WTC11 (cell line): ENCODE results near the gene KDSR. TPM values are rescaled to one million over a fixed set of nuclear protein-coding genes. Genes with fewer than 3 reads are reported as not detected.

ENCODE experiments used
- ATAC-seq: fragments of 200-7000 bp; cut with Tn5 transposase; 2 replicates; pipeline ENCODE4 v1.10.0; 2021; ENCODE audit warnings: mild to moderate bottlenecking, moderate library complexity
- CTCF ChIA-PET: fragments of 300-600 bp; sonication (Branson Sonifier 250); formaldehyde crosslinking; loops from one replicate; lab custom pipeline; 2021; ENCODE audit warnings: antibody characterized with exemption; lab: Charles Lee
- POLR2A ChIA-PET: fragments of 350-600 bp; sonication (Branson Sonifier 250); formaldehyde crosslinking; loops from one replicate; lab custom pipeline; 2021; ENCODE audit warnings: antibody characterized with exemption; lab: Charles Lee
- DNase-seq: peaks from one replicate; pipeline ENCODE4 v3.0.0; 2021; ENCODE audit warnings: low spot score
- H3K27ac Mint-ChIP-seq: 2 replicates; pipeline ENCODE4 v1.8.0; 2021; ENCODE audit warnings: mixed read lengths
- H3K27me3 Mint-ChIP-seq: 2 replicates; pipeline ENCODE4 v1.8.0; 2021; ENCODE audit warnings: low read depth, mild to moderate bottlenecking, moderate library complexity, mixed read lengths
- H3K36me3 Mint-ChIP-seq: 2 replicates; pipeline ENCODE4 v1.8.0; 2021; ENCODE audit warnings: mixed read lengths
- H3K4me1 Mint-ChIP-seq: 2 replicates; pipeline ENCODE4 v1.8.0; 2022; ENCODE audit warnings: mixed read lengths
- H3K4me3 Mint-ChIP-seq: 2 replicates; pipeline ENCODE4 v1.8.0; 2021; ENCODE audit warnings: mild to moderate bottlenecking, moderate library complexity, mixed read lengths
- H3K9me3 Mint-ChIP-seq: 2 replicates; pipeline ENCODE4 v1.8.0; 2021; ENCODE audit warnings: mixed read lengths
- ESRRA ChIP-seq: sonication (generic); formaldehyde crosslinking; IDR thresholded peaks from 2 replicates; pipeline ENCODE4 v1.8.1; 2022; ENCODE audit warnings: mild to moderate bottlenecking, missing genetic modification reagents, borderline replicate concordance
- FOXJ3 ChIP-seq: sonication (generic); formaldehyde crosslinking; IDR thresholded peaks from 2 replicates; pipeline ENCODE4 v1.9.0; 2021; ENCODE audit warnings: missing genetic modification reagents, mild to moderate bottlenecking, borderline replicate concordance
- FOXP1 ChIP-seq: sonication (generic); formaldehyde crosslinking; IDR thresholded peaks from 2 replicates; pipeline ENCODE4 v1.8.0; 2022; ENCODE audit warnings: missing genetic modification reagents, mild to moderate bottlenecking, moderate library complexity, borderline replicate concordance
- GRHL2 ChIP-seq: fragments of 250-450 bp; sonication (Bioruptor Pico); IDR thresholded peaks from 2 replicates; pipeline ENCODE4 v1.8.0; 2022; ENCODE audit warnings: mild to moderate bottlenecking, moderate library complexity; ENCODE audit not compliant: insufficient replicate concordance, severe bottlenecking
- GTF2I ChIP-seq: fragments of 250-450 bp; sonication (Bioruptor Pico); conservative IDR thresholded peaks from 2 replicates; pipeline ENCODE4 v1.4.0; 2021; ENCODE audit warnings: mild to moderate bottlenecking
- IRF2 ChIP-seq: sonication (generic); formaldehyde crosslinking; IDR thresholded peaks from 2 replicates; pipeline ENCODE4 v1.8.0; 2022; ENCODE audit warnings: low read depth, missing genetic modification reagents, borderline replicate concordance
- MYBL2 ChIP-seq: sonication (generic); formaldehyde crosslinking; IDR thresholded peaks from 2 replicates; pipeline ENCODE4 v1.8.1; 2023; ENCODE audit warnings: mild to moderate bottlenecking, moderate library complexity, missing genetic modification reagents
- NR1H2 ChIP-seq: sonication (generic); formaldehyde crosslinking; IDR thresholded peaks from 2 replicates; pipeline ENCODE4 v1.9.0; 2021; ENCODE audit warnings: mild to moderate bottlenecking, moderate library complexity, missing genetic modification reagents
- RORB ChIP-seq: fragments of 250-450 bp; sonication (Bioruptor Pico); IDR thresholded peaks from 2 replicates; pipeline ENCODE4 v1.9.0; 2021; ENCODE audit warnings: mild to moderate bottlenecking
- SMAD3 ChIP-seq: sonication (generic); formaldehyde crosslinking; IDR thresholded peaks from 2 replicates; pipeline ENCODE4 v1.8.0; 2022; ENCODE audit warnings: missing genetic modification reagents, mild to moderate bottlenecking, borderline replicate concordance
- SMAD4 ChIP-seq: sonication (generic); formaldehyde crosslinking; IDR thresholded peaks from 2 replicates; pipeline ENCODE4 v1.8.0; 2022; ENCODE audit warnings: mild to moderate bottlenecking, missing genetic modification reagents
- SOX15 ChIP-seq: fragments of 250-450 bp; sonication (Bioruptor Pico); IDR thresholded peaks from 2 replicates; pipeline ENCODE4 v1.9.0; 2021; ENCODE audit warnings: mild to moderate bottlenecking
- ZNF396 ChIP-seq: fragments of 250-450 bp; sonication (Bioruptor Pico); IDR thresholded peaks from 2 replicates; pipeline ENCODE4 v1.8.0; 2021; ENCODE audit warnings: mild to moderate bottlenecking, moderate library complexity, borderline replicate concordance
- ZNF423 ChIP-seq: fragments of 250-450 bp; sonication (Bioruptor Pico); IDR thresholded peaks from 2 replicates; pipeline ENCODE4 v2.1.2; 2022; ENCODE audit warnings: mild to moderate bottlenecking, moderate library complexity
- ZNF671 ChIP-seq: fragments of 250-450 bp; sonication (Bioruptor Pico); IDR thresholded peaks from 2 replicates; pipeline ENCODE4 v1.8.0; 2021; ENCODE audit warnings: mild to moderate bottlenecking
- total RNA-seq: library from RNA; stranded (reverse); gene quantifications from 3 replicates; pipeline ENCODE4 v1.2.3, GENCODE V29; 2021
- TF ChIP-seq, protein P1 (sequence below): sonication (generic); formaldehyde crosslinking; IDR thresholded peaks from 2 replicates; pipeline ENCODE4 v1.8.1; 2022; ENCODE audit warnings: missing genetic modification reagents, borderline replicate concordance
- TF ChIP-seq, protein P2 (sequence below): fragments of 250-450 bp; sonication (Bioruptor Pico); IDR thresholded peaks from 2 replicates; pipeline ENCODE4 v1.9.0; 2021; ENCODE audit warnings: mild to moderate bottlenecking
- TF ChIP-seq, protein P3 (sequence below): sonication (generic); formaldehyde crosslinking; IDR thresholded peaks from 2 replicates; pipeline ENCODE4 v1.8.1; 2022; ENCODE audit warnings: mild to moderate bottlenecking, missing genetic modification reagents, moderate library complexity, borderline replicate concordance
- TF ChIP-seq, protein P4 (sequence below): sonication (generic); formaldehyde crosslinking; IDR thresholded peaks from 2 replicates; pipeline ENCODE4 v1.8.1; 2023; ENCODE audit warnings: mild to moderate bottlenecking, missing genetic modification reagents
- TF ChIP-seq, protein P5 (sequence below): sonication (generic); formaldehyde crosslinking; IDR thresholded peaks from 2 replicates; pipeline ENCODE4 v1.8.0; 2022; ENCODE audit warnings: missing genetic modification reagents
- TF ChIP-seq, protein P6 (sequence below): fragments of 200-600 bp; IDR thresholded peaks from 2 replicates; pipeline ENCODE4 v1.8.0; 2022; ENCODE audit warnings: antibody characterized with exemption
- TF ChIP-seq, protein P7 (sequence below): sonication (generic); formaldehyde crosslinking; conservative IDR thresholded peaks from 2 replicates; pipeline ENCODE4 v1.8.1; 2022; ENCODE audit warnings: mild to moderate bottlenecking, missing genetic modification reagents

Gene KDSR
- total RNA-seq, 1 experiment from 2014 or later: 51.8 TPM

DNA sequence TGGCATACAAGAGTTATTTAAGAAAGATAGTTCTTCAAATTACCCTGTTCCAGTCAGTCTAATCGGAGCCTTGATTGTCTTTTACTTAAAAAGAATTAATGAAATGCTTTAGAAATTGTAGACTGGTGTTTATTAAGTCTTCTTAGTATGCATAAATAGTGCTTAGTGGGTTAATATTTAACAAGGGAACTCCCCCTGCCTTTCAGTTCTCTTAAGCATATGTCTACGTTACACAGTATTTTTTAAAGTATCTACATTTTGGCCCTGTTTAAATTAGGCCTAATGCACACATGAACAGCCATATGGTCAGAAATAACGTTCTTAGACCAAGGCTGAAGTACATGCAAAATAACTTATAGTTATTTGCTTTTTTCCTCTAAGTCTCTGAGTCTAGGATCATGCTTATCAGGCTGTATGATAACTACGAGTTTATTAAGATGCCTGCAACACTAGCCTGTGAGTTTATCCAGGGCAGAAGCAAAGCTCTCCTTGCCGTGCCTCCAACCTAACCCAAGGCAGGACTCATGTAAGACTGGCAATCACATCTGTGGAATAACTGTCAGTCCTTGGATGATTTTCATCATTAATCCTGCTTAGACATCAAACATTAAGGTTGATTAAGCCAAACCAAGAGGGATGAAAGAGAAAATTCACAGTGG is 54.1 kb downstream of the KDSR start:
- peaks cover under 1% of the 10 kb centered on the region; the same call in 1 of the 2 replicates for H3K4me1 Mint-ChIP-seq
- ChIA-PET POLR2A (no interaction called here), CTCF (interaction anchor here (1.5 kb wide), 1 partner anchor 10 kb away, joined by 3 read pairs; no protein-coding TSS in a partner anchor)
- H3K9me3 Mint-ChIP-seq: no peaks in the 10 kb centered on the region
- TF ChIP-seq, protein P1, sequence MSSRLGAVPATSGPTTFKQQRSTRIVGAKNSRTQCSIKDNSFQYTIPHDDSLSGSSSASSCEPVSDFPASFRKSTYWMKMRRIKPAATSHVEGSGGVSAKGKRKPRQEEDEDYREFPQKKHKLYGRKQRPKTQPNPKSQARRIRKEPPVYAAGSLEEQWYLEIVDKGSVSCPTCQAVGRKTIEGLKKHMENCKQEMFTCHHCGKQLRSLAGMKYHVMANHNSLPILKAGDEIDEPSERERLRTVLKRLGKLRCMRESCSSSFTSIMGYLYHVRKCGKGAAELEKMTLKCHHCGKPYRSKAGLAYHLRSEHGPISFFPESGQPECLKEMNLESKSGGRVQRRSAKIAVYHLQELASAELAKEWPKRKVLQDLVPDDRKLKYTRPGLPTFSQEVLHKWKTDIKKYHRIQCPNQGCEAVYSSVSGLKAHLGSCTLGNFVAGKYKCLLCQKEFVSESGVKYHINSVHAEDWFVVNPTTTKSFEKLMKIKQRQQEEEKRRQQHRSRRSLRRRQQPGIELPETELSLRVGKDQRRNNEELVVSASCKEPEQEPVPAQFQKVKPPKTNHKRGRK (CRISPR knock-in tag): no peak
- TF ChIP-seq, protein P2, sequence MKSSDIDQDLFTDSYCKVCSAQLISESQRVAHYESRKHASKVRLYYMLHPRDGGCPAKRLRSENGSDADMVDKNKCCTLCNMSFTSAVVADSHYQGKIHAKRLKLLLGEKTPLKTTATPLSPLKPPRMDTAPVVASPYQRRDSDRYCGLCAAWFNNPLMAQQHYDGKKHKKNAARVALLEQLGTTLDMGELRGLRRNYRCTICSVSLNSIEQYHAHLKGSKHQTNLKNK (CRISPR knock-in tag): no peak
- TF ChIP-seq SMAD4 (CRISPR knock-in tag): no peak
- no peak for TF ChIP-seq ESRRA (CRISPR knock-in tag)
- TF ChIP-seq ZNF396 (CRISPR knock-in tag): no peak
- TF ChIP-seq, protein P3, sequence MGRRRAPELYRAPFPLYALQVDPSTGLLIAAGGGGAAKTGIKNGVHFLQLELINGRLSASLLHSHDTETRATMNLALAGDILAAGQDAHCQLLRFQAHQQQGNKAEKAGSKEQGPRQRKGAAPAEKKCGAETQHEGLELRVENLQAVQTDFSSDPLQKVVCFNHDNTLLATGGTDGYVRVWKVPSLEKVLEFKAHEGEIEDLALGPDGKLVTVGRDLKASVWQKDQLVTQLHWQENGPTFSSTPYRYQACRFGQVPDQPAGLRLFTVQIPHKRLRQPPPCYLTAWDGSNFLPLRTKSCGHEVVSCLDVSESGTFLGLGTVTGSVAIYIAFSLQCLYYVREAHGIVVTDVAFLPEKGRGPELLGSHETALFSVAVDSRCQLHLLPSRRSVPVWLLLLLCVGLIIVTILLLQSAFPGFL (CRISPR knock-in tag): no peak
- no peak overlapping the region for H3K27ac Mint-ChIP-seq
- peaks cover 17% of the 10 kb centered on the region for H3K27me3 Mint-ChIP-seq
- H3K36me3 Mint-ChIP-seq: no peaks in the 10 kb centered on the region
- H3K4me3 Mint-ChIP-seq: no peak overlapping the region
- ATAC-seq (no peak), DNase-seq (no peak)

DNA sequence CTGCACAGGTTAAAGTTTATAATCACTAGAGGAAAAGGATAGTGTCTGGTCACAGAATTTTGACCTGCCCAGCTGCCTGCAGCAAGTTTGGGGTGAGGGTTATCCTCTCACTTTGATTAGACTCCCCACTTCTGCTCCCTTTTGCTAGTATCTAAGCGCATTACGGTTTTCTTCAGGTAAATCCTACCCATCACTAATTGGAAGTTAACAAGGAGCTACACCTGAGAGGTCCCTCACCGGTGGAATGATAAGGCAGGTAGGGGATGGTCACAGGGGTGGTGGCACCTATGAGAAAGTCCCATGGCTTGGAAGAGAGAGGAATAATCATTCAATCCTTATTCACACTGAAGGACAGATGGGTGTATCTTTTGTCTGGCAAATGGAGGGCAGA is 55.0 kb downstream of the KDSR start:
- no peaks in the 10 kb centered on the region for H3K36me3 Mint-ChIP-seq
- ChIA-PET CTCF (interaction anchor here (1.5 kb wide), 1 partner anchor 11 kb away, joined by 3 read pairs; no protein-coding TSS in a partner anchor), POLR2A (interaction anchor here (1.1 kb wide), 1 partner anchor 10 kb away, joined by 3 read pairs; no protein-coding TSS in a partner anchor)
- no peak overlapping the region for H3K27ac Mint-ChIP-seq
- DNase-seq (no peak), ATAC-seq (no peak)
- H3K27me3 Mint-ChIP-seq: peaks cover 9% of the 10 kb centered on the region
- no peaks in the 10 kb centered on the region for H3K9me3 Mint-ChIP-seq
- no peaks in the 10 kb centered on the region for H3K4me1 Mint-ChIP-seq
- H3K4me3 Mint-ChIP-seq: no peak overlapping the region
- no peak for TF ChIP-seq GRHL2
- no peak for TF ChIP-seq MYBL2 (CRISPR knock-in tag)
- TF ChIP-seq NR1H2 (CRISPR knock-in tag): no peak
- TF ChIP-seq RORB: no peak
- TF ChIP-seq, protein P4, sequence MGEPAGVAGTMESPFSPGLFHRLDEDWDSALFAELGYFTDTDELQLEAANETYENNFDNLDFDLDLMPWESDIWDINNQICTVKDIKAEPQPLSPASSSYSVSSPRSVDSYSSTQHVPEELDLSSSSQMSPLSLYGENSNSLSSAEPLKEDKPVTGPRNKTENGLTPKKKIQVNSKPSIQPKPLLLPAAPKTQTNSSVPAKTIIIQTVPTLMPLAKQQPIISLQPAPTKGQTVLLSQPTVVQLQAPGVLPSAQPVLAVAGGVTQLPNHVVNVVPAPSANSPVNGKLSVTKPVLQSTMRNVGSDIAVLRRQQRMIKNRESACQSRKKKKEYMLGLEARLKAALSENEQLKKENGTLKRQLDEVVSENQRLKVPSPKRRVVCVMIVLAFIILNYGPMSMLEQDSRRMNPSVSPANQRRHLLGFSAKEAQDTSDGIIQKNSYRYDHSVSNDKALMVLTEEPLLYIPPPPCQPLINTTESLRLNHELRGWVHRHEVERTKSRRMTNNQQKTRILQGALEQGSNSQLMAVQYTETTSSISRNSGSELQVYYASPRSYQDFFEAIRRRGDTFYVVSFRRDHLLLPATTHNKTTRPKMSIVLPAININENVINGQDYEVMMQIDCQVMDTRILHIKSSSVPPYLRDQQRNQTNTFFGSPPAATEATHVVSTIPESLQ (CRISPR knock-in tag): no peak
- TF ChIP-seq ESRRA (CRISPR knock-in tag): no peak
- no peak for TF ChIP-seq SMAD3
- no peak for TF ChIP-seq FOXJ3 (CRISPR knock-in tag)
- TF ChIP-seq GTF2I (CRISPR knock-in tag): no peak
- TF ChIP-seq, protein P5, sequence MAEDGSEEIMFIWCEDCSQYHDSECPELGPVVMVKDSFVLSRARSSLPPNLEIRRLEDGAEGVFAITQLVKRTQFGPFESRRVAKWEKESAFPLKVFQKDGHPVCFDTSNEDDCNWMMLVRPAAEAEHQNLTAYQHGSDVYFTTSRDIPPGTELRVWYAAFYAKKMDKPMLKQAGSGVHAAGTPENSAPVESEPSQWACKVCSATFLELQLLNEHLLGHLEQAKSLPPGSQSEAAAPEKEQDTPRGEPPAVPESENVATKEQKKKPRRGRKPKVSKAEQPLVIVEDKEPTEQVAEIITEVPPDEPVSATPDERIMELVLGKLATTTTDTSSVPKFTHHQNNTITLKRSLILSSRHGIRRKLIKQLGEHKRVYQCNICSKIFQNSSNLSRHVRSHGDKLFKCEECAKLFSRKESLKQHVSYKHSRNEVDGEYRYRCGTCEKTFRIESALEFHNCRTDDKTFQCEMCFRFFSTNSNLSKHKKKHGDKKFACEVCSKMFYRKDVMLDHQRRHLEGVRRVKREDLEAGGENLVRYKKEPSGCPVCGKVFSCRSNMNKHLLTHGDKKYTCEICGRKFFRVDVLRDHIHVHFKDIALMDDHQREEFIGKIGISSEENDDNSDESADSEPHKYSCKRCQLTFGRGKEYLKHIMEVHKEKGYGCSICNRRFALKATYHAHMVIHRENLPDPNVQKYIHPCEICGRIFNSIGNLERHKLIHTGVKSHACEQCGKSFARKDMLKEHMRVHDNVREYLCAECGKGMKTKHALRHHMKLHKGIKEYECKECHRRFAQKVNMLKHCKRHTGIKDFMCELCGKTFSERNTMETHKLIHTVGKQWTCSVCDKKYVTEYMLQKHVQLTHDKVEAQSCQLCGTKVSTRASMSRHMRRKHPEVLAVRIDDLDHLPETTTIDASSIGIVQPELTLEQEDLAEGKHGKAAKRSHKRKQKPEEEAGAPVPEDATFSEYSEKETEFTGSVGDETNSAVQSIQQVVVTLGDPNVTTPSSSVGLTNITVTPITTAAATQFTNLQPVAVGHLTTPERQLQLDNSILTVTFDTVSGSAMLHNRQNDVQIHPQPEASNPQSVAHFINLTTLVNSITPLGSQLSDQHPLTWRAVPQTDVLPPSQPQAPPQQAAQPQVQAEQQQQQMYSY (CRISPR knock-in tag): no peak
- TF ChIP-seq ZNF423 (CRISPR knock-in tag): no peak
- no peak for TF ChIP-seq FOXP1 (CRISPR knock-in tag)
- TF ChIP-seq, protein P6, sequence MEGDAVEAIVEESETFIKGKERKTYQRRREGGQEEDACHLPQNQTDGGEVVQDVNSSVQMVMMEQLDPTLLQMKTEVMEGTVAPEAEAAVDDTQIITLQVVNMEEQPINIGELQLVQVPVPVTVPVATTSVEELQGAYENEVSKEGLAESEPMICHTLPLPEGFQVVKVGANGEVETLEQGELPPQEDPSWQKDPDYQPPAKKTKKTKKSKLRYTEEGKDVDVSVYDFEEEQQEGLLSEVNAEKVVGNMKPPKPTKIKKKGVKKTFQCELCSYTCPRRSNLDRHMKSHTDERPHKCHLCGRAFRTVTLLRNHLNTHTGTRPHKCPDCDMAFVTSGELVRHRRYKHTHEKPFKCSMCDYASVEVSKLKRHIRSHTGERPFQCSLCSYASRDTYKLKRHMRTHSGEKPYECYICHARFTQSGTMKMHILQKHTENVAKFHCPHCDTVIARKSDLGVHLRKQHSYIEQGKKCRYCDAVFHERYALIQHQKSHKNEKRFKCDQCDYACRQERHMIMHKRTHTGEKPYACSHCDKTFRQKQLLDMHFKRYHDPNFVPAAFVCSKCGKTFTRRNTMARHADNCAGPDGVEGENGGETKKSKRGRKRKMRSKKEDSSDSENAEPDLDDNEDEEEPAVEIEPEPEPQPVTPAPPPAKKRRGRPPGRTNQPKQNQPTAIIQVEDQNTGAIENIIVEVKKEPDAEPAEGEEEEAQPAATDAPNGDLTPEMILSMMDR: no peak
- TF ChIP-seq IRF2 (CRISPR knock-in tag): no peak
- TF ChIP-seq, protein P7, sequence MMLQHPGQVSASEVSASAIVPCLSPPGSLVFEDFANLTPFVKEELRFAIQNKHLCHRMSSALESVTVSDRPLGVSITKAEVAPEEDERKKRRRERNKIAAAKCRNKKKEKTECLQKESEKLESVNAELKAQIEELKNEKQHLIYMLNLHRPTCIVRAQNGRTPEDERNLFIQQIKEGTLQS (CRISPR knock-in tag): no peak
- no peak for TF ChIP-seq SOX15 (CRISPR knock-in tag)
- no peak for TF ChIP-seq ZNF671
